Stimulated activated CD4-positive, alpha-beta T cell treated with anti-CD3 and anti-CD28 coated beads, Interleukin-4, amount 100 ng/mL, for 4 hours (primary cell): Measurements from ENCODE around the gene MMP26.

Experiments used
- DNase-seq, 2 experiments: peaks; one replicate each; pipeline ENCODE4 v3.0.0-alpha.2; 2020

Gene MMP26

DNA sequence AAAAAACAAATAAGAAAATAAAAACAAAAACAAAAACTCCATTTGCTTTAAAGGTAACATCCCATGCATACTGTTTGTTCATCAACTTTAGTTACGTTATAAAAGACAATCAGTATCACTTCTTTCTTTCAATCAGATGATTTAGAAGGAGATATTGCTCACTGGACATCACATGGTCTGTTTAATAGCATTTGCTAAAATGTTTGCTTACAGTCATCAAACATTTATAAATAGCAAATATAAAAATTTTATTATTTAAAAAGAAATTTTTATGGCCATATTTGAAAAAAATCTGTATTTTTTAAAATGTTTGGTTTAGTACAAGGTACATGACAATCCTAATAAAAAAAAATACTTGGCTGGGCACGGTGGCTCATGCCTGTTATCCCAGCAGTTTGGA lies 22.6 kb downstream of the MMP26 start:
- DNase-seq, result no peak

DNA sequence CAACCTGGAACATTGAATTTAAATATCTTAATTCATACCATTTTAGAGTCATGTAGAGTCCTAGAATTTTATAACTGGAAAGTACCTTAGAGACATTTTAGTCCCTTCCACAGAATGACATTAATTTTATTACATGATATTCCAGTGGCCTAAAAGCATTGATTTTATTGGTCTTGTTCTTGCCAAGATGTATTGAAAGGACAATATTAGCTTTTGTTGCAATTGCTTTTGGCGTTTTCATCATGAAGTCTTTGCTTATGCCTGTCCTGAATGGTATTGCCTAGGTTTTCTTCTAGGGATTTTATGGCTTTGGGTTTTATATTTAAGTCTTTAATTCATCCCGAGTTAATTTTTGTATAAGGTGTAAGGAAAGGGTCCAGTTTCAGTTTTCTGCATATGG lies 36.2 kb downstream of the MMP26 start:
- no peak for DNase-seq

DNA sequence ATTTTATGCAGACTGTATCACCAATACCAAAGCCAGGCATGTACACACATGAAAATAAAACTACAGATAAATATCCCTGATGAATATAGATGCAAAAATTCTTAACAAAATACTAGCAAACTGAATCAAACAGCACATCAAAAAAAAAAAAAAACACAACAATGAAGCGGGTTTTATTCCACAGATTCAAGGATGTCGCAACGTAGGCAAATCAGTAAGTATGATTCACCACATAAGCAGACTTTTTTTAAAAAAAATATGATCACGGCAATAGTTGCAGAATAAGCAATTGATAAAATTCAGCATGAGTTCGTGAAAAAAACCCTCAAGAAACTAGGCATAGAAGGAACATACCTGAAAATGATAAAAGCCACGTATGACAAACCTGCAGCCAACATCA lies 43.9 kb downstream of the MMP26 start:
- no peak for DNase-seq

- no peak for DNase-seq
Measured at GRCh38 chr11:4751201-4751600, 46.6 kb downstream of the MMP26 start.
